GM23248 (cell line): Measurements from ENCODE around the gene NMUR1.

Experiments
- EZH2 ChIP-seq: fragments of 200-600 bp; sonication (generic); IDR thresholded peaks from 2 replicates; pipeline ENCODE4 v1.6.1; 2018; ENCODE audit warnings: antibody characterized with exemption, mild to moderate bottlenecking; ENCODE audit not compliant: insufficient read depth, poor library complexity, severe bottlenecking
- EZH2phosphoT487 ChIP-seq: fragments of 200-600 bp; sonication (generic); IDR thresholded peaks from 2 replicates; pipeline ENCODE4 v1.6.1; 2018; ENCODE audit warnings: antibody characterized with exemption, moderate library complexity, mild to moderate bottlenecking, low read depth; ENCODE audit not compliant: insufficient read depth

- TF ChIP-seq EZH2 (no peak), EZH2phosphoT487 (no peak)
Observed at GRCh38 chr2:231519975-231520555, 10.2 kb downstream of the NMUR1 start.
